HepG2 (cell line): Measurements from ENCODE around the gene DHX58. TPM values are rescaled to one million over a fixed set of nuclear protein-coding genes. Genes with fewer than 3 reads are reported as not detected.

Experiments
- ATAC-seq: fragments of 200-7000 bp; cut with Tn5 transposase; 3 replicates; pipeline ENCODE4 v1.9.1; 2020; ENCODE audit warnings: mild to moderate bottlenecking, moderate library complexity
- BruUV-seq: library from RNA; stranded (reverse); fragments of 400-500 nt; replicated peaks from 2 replicates; lab custom pipeline; 2021; lab: Mats Ljungman, UMichigan
- CTCF ChIA-PET: fragments of 300-600 bp; formaldehyde crosslinking; extraction: SDS; loops from one replicate; lab custom pipeline; 2021; ENCODE audit warnings: low total read pairs, inconsistent platforms, low intra/inter-chr PET ratio; lab: Yijun Ruan, JAX
- POLR2A ChIA-PET: fragments of 350-600 bp; sonication (Branson Sonifier 250); formaldehyde crosslinking; loops from one replicate; lab custom pipeline; 2020; ENCODE audit warnings: antibody characterized with exemption, inconsistent platforms; lab: Yijun Ruan, JAX
- DNase-seq: peaks from one replicate; pipeline ENCODE4 v3.0.0-alpha.2; 2015; ENCODE audit warnings: low spot score
- FAIRE-seq: peaks from 3 replicates; lab custom pipeline; 2011; peaks lifted over from hg19 to GRCh38; lab: Jason Lieb, UNC
- H2AFZ ChIP-seq: one replicate; pipeline ENCODE4 v1.6.1; 2011; ENCODE audit warnings: low read length, inconsistent platforms
- H3K27ac ChIP-seq: fragments of 300-600 bp; 3 replicates; pipeline ENCODE4 v1.8.0; 2011; ENCODE audit warnings: mixed run types, mild to moderate bottlenecking, mixed read lengths, low read length, inconsistent platforms; ENCODE audit not compliant: insufficient read depth; ENCODE audit errors: extremely low read length
- H3K27me3 ChIP-seq, 2 experiments: fragments of 200-600 bp in 1 of 2; 2 replicates in 1 of 2; 3 replicates in 1 of 2; pipeline versions ENCODE4 v1.6.0 to v1.8.0; 2011; ENCODE audit warnings: low read length in 2 of 2, mild to moderate bottlenecking in 2 of 2, moderate library complexity in 2 of 2, inconsistent platforms in 1 of 2; ENCODE audit not compliant: insufficient read depth in 2 of 2, control insufficient read depth in 1 of 2
- H3K36me3 ChIP-seq, 2 experiments: fragments of 200-600 bp in 1 of 2; replicated peaks in 1 of 2; 2 replicates in 1 of 2; 3 replicates in 1 of 2; pipeline versions ENCODE4 v1.5.1 to v1.8.0; 2011; ENCODE audit warnings: low read length in 2 of 2, inconsistent platforms in 1 of 2; ENCODE audit not compliant: insufficient read depth in 2 of 2, control insufficient read depth in 1 of 2
- H3K4me1 ChIP-seq: 2 replicates; pipeline ENCODE4 v1.5.1; 2012; ENCODE audit warnings: low read length, inconsistent platforms; ENCODE audit not compliant: insufficient read depth
- H3K4me2 ChIP-seq: 2 replicates; pipeline ENCODE4 v1.6.0; 2011; ENCODE audit warnings: low read depth, low read length, inconsistent platforms
- H3K4me3 ChIP-seq, 3 experiments: fragments of 200-600 bp in 1 of 3; sonication (generic), shearing (Covaris generic) in 1 of 3; replicated peaks in 1 of 3; 2 replicates each; pipeline ENCODE4 v1.5.1; 2011 to 2016; ENCODE audit warnings: low read length in 3 of 3, inconsistent platforms in 2 of 3, low read depth in 2 of 3, mild to moderate bottlenecking in 2 of 3, control low read depth in 1 of 3, mixed read lengths in 1 of 3; ENCODE audit not compliant: insufficient read depth in 1 of 3
- H3K79me2 ChIP-seq: one replicate; pipeline ENCODE4 v1.6.1; 2011; ENCODE audit warnings: low read length, inconsistent platforms; ENCODE audit not compliant: insufficient read depth
- H3K9ac ChIP-seq: 2 replicates; pipeline ENCODE4 v1.6.0; 2011; ENCODE audit warnings: mild to moderate bottlenecking, low read depth, low read length, inconsistent platforms; ENCODE audit not compliant: insufficient read depth
- H3K9me3 ChIP-seq: 2 replicates; pipeline ENCODE4 v1.5.1; 2012; ENCODE audit warnings: mild to moderate bottlenecking, low read length
- H4K20me1 ChIP-seq: 2 replicates; pipeline ENCODE4 v1.6.0; 2011; ENCODE audit warnings: inconsistent platforms, mild to moderate bottlenecking, low read length, moderate library complexity; ENCODE audit not compliant: insufficient read depth
- BHLHE40 ChIP-seq: IDR thresholded peaks from 2 replicates; pipeline ENCODE4 v1.6.1; 2011; ENCODE audit warnings: low read length, improper control_type of control experiment
- CREB1 ChIP-seq, 2 experiments: fragments of 450-650 bp in 1 of 2; IDR thresholded peaks; 2 replicates each; pipeline ENCODE4 v1.6.1; 2016 to 2017; ENCODE audit warnings: control low read depth in 1 of 2, mild to moderate bottlenecking in 1 of 2, missing compliant biosample characterization in 1 of 2, missing genetic modification characterization in 1 of 2
- DZIP1 ChIP-seq: sonication (generic); formaldehyde crosslinking; IDR thresholded peaks from 2 replicates; pipeline ENCODE4 v1.5.0; 2020; ENCODE audit warnings: mild to moderate bottlenecking, missing genetic modification reagents
- HNF1B ChIP-seq: sonication (generic); formaldehyde crosslinking; IDR thresholded peaks from 2 replicates; pipeline ENCODE4 v1.5.1; 2020; ENCODE audit warnings: mild to moderate bottlenecking, moderate library complexity, missing genetic modification reagents
- HOXA9 ChIP-seq: sonication (generic); formaldehyde crosslinking; IDR thresholded peaks from 2 replicates; pipeline ENCODE4 v1.8.1; 2022; ENCODE audit warnings: missing genetic modification reagents, mild to moderate bottlenecking, moderate library complexity, borderline replicate concordance
- MED1 ChIP-seq: sonication (generic); formaldehyde crosslinking; IDR thresholded peaks from 2 replicates; pipeline ENCODE4 v1.4.0; 2020; ENCODE audit warnings: missing genetic modification reagents
- SALL1 ChIP-seq: sonication (generic); formaldehyde crosslinking; IDR thresholded peaks from 2 replicates; pipeline ENCODE4 v1.8.0; 2022; ENCODE audit warnings: mild to moderate bottlenecking, missing genetic modification reagents
- TEAD3 ChIP-seq: optimal IDR thresholded peaks from 2 replicates; pipeline ENCODE3; 2016; ENCODE audit warnings: borderline replicate concordance
- ZFY ChIP-seq: sonication (generic); formaldehyde crosslinking; IDR thresholded peaks from 2 replicates; pipeline ENCODE4 v1.4.0; 2020; ENCODE audit warnings: missing genetic modification reagents
- ZMYM2 ChIP-seq: sonication (generic); formaldehyde crosslinking; IDR thresholded peaks from 2 replicates; pipeline ENCODE4 v1.8.0; 2022; ENCODE audit warnings: mild to moderate bottlenecking, missing genetic modification reagents
- ZNF124 ChIP-seq: sonication (generic); formaldehyde crosslinking; IDR thresholded peaks from 2 replicates; pipeline ENCODE4 v1.4.0; 2020; ENCODE audit warnings: missing genetic modification reagents
- ZNF292 ChIP-seq: sonication (generic); formaldehyde crosslinking; IDR thresholded peaks from 2 replicates; pipeline ENCODE4 v1.8.1; 2022; ENCODE audit warnings: mild to moderate bottlenecking, low read depth, missing genetic modification reagents, borderline replicate concordance
- ZNF574 ChIP-seq: sonication (generic); formaldehyde crosslinking; IDR thresholded peaks from 2 replicates; pipeline ENCODE4 v1.4.0; 2020; ENCODE audit warnings: missing genetic modification reagents
- ZNF580 ChIP-seq: IDR thresholded peaks from 2 replicates; pipeline ENCODE4 v1.6.1; 2016; ENCODE audit warnings: low read depth, borderline replicate concordance
- ZNF883 ChIP-seq: sonication (generic); formaldehyde crosslinking; IDR thresholded peaks from 2 replicates; pipeline ENCODE4 v1.5.1; 2020; ENCODE audit warnings: mild to moderate bottlenecking, missing genetic modification reagents; ENCODE audit errors: not compliant biosample characterization
- WGBS: methylation state at CpG from one replicate; pipeline ENCODE4 v1.1.6; 2017; ENCODE audit warnings: low lambda C conversion rate; 5-methylcytosine and 5-hydroxymethylcytosine counted together
- in situ Hi-C: cut with HindIII; loops from 2 replicates; pipeline ENCODE4 v1.10.0; 2017; ENCODE audit warnings: low pct_unique_long_range_greater_than_20kb; ENCODE audit not compliant: extremely low pct_ligation_motif_present
- intact Hi-C: fragments of 100-400 bp; cut with micrococcal nuclease; formaldehyde crosslinking; loops from one replicate; pipeline ENCODE4 v1.10.0; 2022; ENCODE audit not compliant: unreplicated experiment
- polyA plus RNA-seq, 8 experiments: library from polyadenylated mRNA; depleted of rRNA in 3 of 8; stranded (reverse) in 7 of 8; unstranded in 1 of 8; fragments of >200 nt; fragmentation: Illumina TruSeq in 4 of 8; extraction: Trizol in 4 of 8; gene quantifications; 2 replicates each; pipeline versions ENCODE4 v1.2.1 to v1.2.3, GENCODE V29; 2011 to 2016; ENCODE audit warnings: low read depth in 4 of 8, missing spikeins in 1 of 8, mixed read lengths in 1 of 8; ENCODE audit not compliant: insufficient read depth in 1 of 8
- total RNA-seq, 5 experiments: library from RNA; depleted of rRNA; stranded (reverse); fragments of >200 nt; fragmentation: Illumina TruSeq; extraction: Trizol; gene quantifications; 2 replicates each; pipeline ENCODE4 v1.2.3, GENCODE V29; 2016; ENCODE audit warnings: low read depth in 1 of 5

DHX58 gene
- total and polyA plus RNA-seq, 2 of the 13 experiments (the other 11 are each of a cell fraction or from before 2014, with no cell fraction given): 6.7 to 7.8 TPM

- no TSS peak for BruUV-seq
- Histone ChIP-seq H3K27ac (no peak overlapping the region), H3K27me3 (peaks cover 2 to 25% of the 10 kb centered on the region in 2 experiments; a peak in 3 of 5 replicates), H3K36me3 (no peaks in the 10 kb centered on the region), H4K20me1 (no peaks in the 10 kb centered on the region), H3K9me3 (no peaks in the 10 kb centered on the region), H3K4me3 (no peak overlapping the region), H3K4me2 (peak overlapping the region; percentile 59), H3K4me1 (peaks cover 13% of the 10 kb centered on the region), H3K9ac (no peak overlapping the region), H3K79me2 (no peaks in the 10 kb centered on the region), H2AFZ (no peak overlapping the region)
- in situ Hi-C loops (loop anchor here (5.0 kb wide), 1 partner anchor 35 kb away; no protein-coding TSS in a partner anchor), intact Hi-C loops (loop anchor here (1.0 to 2.0 kb wide), 4 partner anchors 34 to 104 kb away; no protein-coding TSS in a partner anchor)
- ATAC-seq (peak; percentile 81), DNase-seq (peak; percentile 84), FAIRE-seq (peak; percentile 96)
- ChIA-PET POLR2A (interaction anchor here (0.7 to 0.9 kb wide), 2 partner anchors 34 to 98 kb away, joined by 3 read pairs; no protein-coding TSS in a partner anchor), CTCF (interaction anchor here (0.7 to 3.5 kb wide), 8 partner anchors 11 to 104 kb away, joined by 3 to 125 read pairs (median 6); partner anchors contain the start of genes DHX58 and ZNF385C)
- 3% methylated on average over 6 of the region's 12 CpGs for WGBS
- TF ChIP-seq TEAD3 (CRISPR knock-in tag) (peak; percentile 68), ZNF580 (peak; percentile 78), ZNF574 (CRISPR knock-in tag) (peak; percentile 32; the same call in 1 of the 2 replicates), DZIP1 (CRISPR knock-in tag) (0 out of 2 replicates have a peak, but pooled peaks have one; percentile 36), CREB1 (IDR thresholded peaks at IDR 0.05) (no peak), CREB1 (CRISPR knock-in tag; IDR thresholded peaks at IDR 0.05) (no peak), ZMYM2 (no peak), HOXA9 (CRISPR knock-in tag) (no peak), ZNF292 (no peak), ZFY (CRISPR knock-in tag) (0 out of 2 replicates have a peak, but pooled peaks have one; percentile 15), HNF1B (CRISPR knock-in tag) (peak; percentile 82; the same call in 1 of the 2 replicates), BHLHE40 (0 out of 2 replicates have a peak, but pooled peaks have one; percentile 39), ZNF124 (CRISPR knock-in tag) (peak; percentile 61; the same call in 1 of the 2 replicates), ZNF883 (CRISPR knock-in tag) (no peak), MED1 (CRISPR knock-in tag) (0 out of 2 replicates have a peak, but pooled peaks have one; percentile 11), SALL1 (CRISPR knock-in tag) (peak; percentile 61; the same call in 1 of the 2 replicates)
Observed at GRCh38 chr17:42067371-42068091, 45.0 kb downstream of the DHX58 start.
